Fibroblast of lung (primary cell): ENCODE measurements around the gene DUSP5. TPM values are rescaled to one million over a fixed set of nuclear protein-coding genes. Genes with fewer than 3 reads are reported as not detected.

Experiments
- DNase-seq, 2 donors: peaks; one replicate each; pipeline versions ENCODE4 v3.0.0 to v3.0.0-alpha.2; 2010; ENCODE audit warnings: low read depth in 2 of 2
- H2AFZ ChIP-seq: 2 replicates; pipeline ENCODE4 v1.5.1; 2012; ENCODE audit warnings: low read length, control low read depth, inconsistent platforms
- H3K27ac ChIP-seq: 2 replicates; pipeline ENCODE4 v1.5.1; 2011; ENCODE audit warnings: low read length, control low read depth; ENCODE audit not compliant: insufficient read depth
- H3K27me3 ChIP-seq: 2 replicates; pipeline ENCODE4 v1.5.1; 2011; ENCODE audit warnings: mild to moderate bottlenecking, low read length; ENCODE audit not compliant: control insufficient read depth, insufficient read depth
- H3K36me3 ChIP-seq: 2 replicates; pipeline ENCODE4 v1.5.1; 2011; ENCODE audit warnings: low read length; ENCODE audit not compliant: control insufficient read depth, insufficient read depth
- H3K4me1 ChIP-seq: 2 replicates; pipeline ENCODE4 v1.5.1; 2011; ENCODE audit warnings: low read length; ENCODE audit not compliant: control insufficient read depth, insufficient read depth; ENCODE audit errors: extremely low read depth
- H3K4me2 ChIP-seq: 2 replicates; pipeline ENCODE4 v1.5.1; 2011; ENCODE audit warnings: low read length, control low read depth; ENCODE audit not compliant: insufficient read depth; ENCODE audit errors: extremely low read depth
- H3K4me3 ChIP-seq, 4 experiments: fragments of 200-600 bp in 1 of 4; sonication (generic) in 1 of 4; replicated peaks in 1 of 4; 2 replicates each; pipeline ENCODE4 v1.5.1; 2011 to 2016; ENCODE audit warnings: low read length in 4 of 4, low read depth in 3 of 4, mild to moderate bottlenecking in 3 of 4, control low read depth in 2 of 4, inconsistent platforms in 1 of 4, mixed read lengths in 1 of 4; ENCODE audit not compliant: insufficient read depth in 1 of 4; ENCODE audit errors: control extremely low read depth in 1 of 4
- H3K79me2 ChIP-seq: 2 replicates; pipeline ENCODE4 v1.5.1; 2012; ENCODE audit warnings: mild to moderate bottlenecking, low read length, inconsistent platforms; ENCODE audit not compliant: control insufficient read depth, insufficient read depth
- H3K9ac ChIP-seq: 2 replicates; pipeline ENCODE4 v1.5.1; 2011; ENCODE audit warnings: mild to moderate bottlenecking, low read length, control low read depth; ENCODE audit not compliant: insufficient read depth
- H3K9me3 ChIP-seq: 2 replicates; pipeline ENCODE4 v1.5.1; 2012; ENCODE audit warnings: low read depth, low read length; ENCODE audit not compliant: control insufficient read depth, insufficient read depth
- H4K20me1 ChIP-seq: 2 replicates; pipeline ENCODE4 v1.5.1; 2011; ENCODE audit warnings: low read length; ENCODE audit not compliant: control insufficient read depth, insufficient read depth; ENCODE audit errors: extremely low read depth
- CTCF ChIP-seq, 2 donors: IDR thresholded peaks in 1 of 2; conservative IDR thresholded peaks in 1 of 2; 1 replicate in 1 of 2; 2 replicates in 1 of 2; pipeline ENCODE4 v1.5.1; 2011 to 2012; ENCODE audit warnings: low read length in 2 of 2, control low read depth in 1 of 2, inconsistent platforms in 1 of 2, low read depth in 1 of 2, mild to moderate bottlenecking in 1 of 2
- EZH2 ChIP-seq: IDR thresholded peaks from 2 replicates; pipeline ENCODE4 v1.5.1; 2012; ENCODE audit warnings: low read length, control low read depth, mild to moderate bottlenecking; ENCODE audit errors: missing control alignments
- polyA plus RNA-seq, 2 donors: library from polyadenylated mRNA; depleted of rRNA in 1 of 2; stranded (reverse) in 1 of 2; unstranded in 1 of 2; fragments of >200 nt; gene quantifications; 2 replicates each; pipeline ENCODE4 v1.2.1, GENCODE V29; 2011 to 2012; ENCODE audit warnings: missing spikeins in 1 of 2
- total RNA-seq: library from RNA; depleted of rRNA; stranded (reverse); fragments of >200 nt; gene quantifications from 2 replicates; pipeline ENCODE4 v1.2.1, GENCODE V29; 2014

The DUSP5 gene
- total and polyA plus RNA-seq, 2 donors (not counting 1 experiment from before 2014, with no cell fraction given), result 27.6 to 37.7 TPM

GRCh38 chr10:110508806-110509544, 11.3 kb downstream of the DUSP5 start:
- no peak overlapping the region for H3K4me2 ChIP-seq
- H3K36me3 ChIP-seq, result peaks cover 41% of the 10 kb centered on the region
- H3K4me3 ChIP-seq, result no peak overlapping the region
- no peak overlapping the region for H3K27ac ChIP-seq
- no peak overlapping the region for H3K9ac ChIP-seq
- DNase-seq, result no peak
- TF ChIP-seq EZH2 (no peak), CTCF (conservative IDR thresholded peaks at IDR 0.05 in 1 of 2, IDR thresholded peaks at IDR 0.05 in 1 of 2; ENCODE audit: low read depth in 1 of 2, low read length in 2 of 2) (no peak)
- H3K4me1 ChIP-seq, result peaks cover 33% of the 10 kb centered on the region
- no peaks in the 10 kb centered on the region for H4K20me1 ChIP-seq
- H2AFZ ChIP-seq, result no peak overlapping the region
- peaks cover 74% of the 10 kb centered on the region for H3K79me2 ChIP-seq
- no peaks in the 10 kb centered on the region for H3K9me3 ChIP-seq
- no peaks in the 10 kb centered on the region for H3K27me3 ChIP-seq

- Histone ChIP-seq H3K79me2 (peaks cover 71% of the 10 kb centered on the region), H3K27me3 (no peaks in the 10 kb centered on the region), H4K20me1 (no peaks in the 10 kb centered on the region), H3K4me1 (peaks cover 28% of the 10 kb centered on the region), H3K9ac (no peak overlapping the region), H3K9me3 (no peaks in the 10 kb centered on the region), H3K4me2 (no peak overlapping the region), H3K36me3 (peaks cover 40% of the 10 kb centered on the region), H3K27ac (no peak overlapping the region), H3K4me3 (no peak overlapping the region), H2AFZ (no peak overlapping the region)
- DNase-seq, result no peak
- TF ChIP-seq CTCF (conservative IDR thresholded peaks at IDR 0.05 in 1 of 2, IDR thresholded peaks at IDR 0.05 in 1 of 2; ENCODE audit: low read depth in 1 of 2, low read length in 2 of 2) (no peak), EZH2 (no peak)
Measured at GRCh38 chr10:110509560-110509959, 11.9 kb downstream of the DUSP5 start.

GRCh38 chr10:110510086-110510485, 12.4 kb downstream of the DUSP5 start:
- no peak overlapping the region for H3K9ac ChIP-seq
- DNase-seq, result no peak
- no peak overlapping the region for H3K27ac ChIP-seq
- no peaks in the 10 kb centered on the region for H3K9me3 ChIP-seq
- H3K4me2 ChIP-seq, result no peak overlapping the region
- peaks cover 66% of the 10 kb centered on the region for H3K79me2 ChIP-seq
- H3K27me3 ChIP-seq, result no peaks in the 10 kb centered on the region
- peaks cover 23% of the 10 kb centered on the region for H3K4me1 ChIP-seq
- no peak overlapping the region for H3K4me3 ChIP-seq
- TF ChIP-seq CTCF (conservative IDR thresholded peaks at IDR 0.05 in 1 of 2, IDR thresholded peaks at IDR 0.05 in 1 of 2; ENCODE audit: low read depth in 1 of 2, low read length in 2 of 2) (no peak), EZH2 (no peak)
- no peaks in the 10 kb centered on the region for H4K20me1 ChIP-seq
- no peak overlapping the region for H2AFZ ChIP-seq
- peaks cover 35% of the 10 kb centered on the region for H3K36me3 ChIP-seq
